NT2/D1 (cell line): ENCODE results near the gene ELAVL4.

Source experiments
- SUZ12 ChIP-seq: IDR thresholded peaks from 2 replicates; pipeline ENCODE4 v1.6.1; 2011; ENCODE audit not compliant: insufficient read length, insufficient read depth; ENCODE audit errors: extremely low read depth
- YY1 ChIP-seq: IDR thresholded peaks from 2 replicates; pipeline ENCODE4 v1.6.1; 2011; ENCODE audit not compliant: insufficient read length, insufficient read depth
- ZNF274 ChIP-seq: IDR thresholded peaks from 2 replicates; pipeline ENCODE4 v1.6.1; 2011; ENCODE audit warnings: mild to moderate bottlenecking, low read depth, low read length

GRCh38 chr1:50189369-50189768, 80.6 kb downstream of the ELAVL4 start:
- no peak for TF ChIP-seq YY1
- TF ChIP-seq SUZ12 = no peak
- no peak for TF ChIP-seq ZNF274
